K562 (cell line): ENCODE results near the gene C10orf105.

Experiments used
- KLF13 ChIP-seq: fragments of 450-650 bp; IDR thresholded peaks from 2 replicates; pipeline ENCODE4 v1.6.1; 2016; ENCODE audit warnings: missing genetic modification characterization, low read depth, mild to moderate bottlenecking, missing compliant biosample characterization, moderate library complexity, borderline replicate concordance
- KLF16 ChIP-seq: IDR thresholded peaks from 2 replicates; pipeline ENCODE4 v1.6.1; 2016; ENCODE audit warnings: antibody characterized with exemption
- MYC ChIP-seq, 2 experiments: fragments of 250-450 bp in 1 of 2; sonication (Bioruptor Pico) in 1 of 2; IDR thresholded peaks; 2 replicates each; pipeline versions ENCODE4 v1.5.1 to v1.6.1; 2012 to 2021; ENCODE audit warnings: low read depth in 2 of 2, borderline replicate concordance in 1 of 2, improper control_type of control experiment in 1 of 2, low read length in 1 of 2, mild to moderate bottlenecking in 1 of 2, moderate library complexity in 1 of 2
- SETDB1 ChIP-seq: IDR thresholded peaks from one replicate; pipeline ENCODE4 v1.6.1; 2012; ENCODE audit warnings: low read length, control low read depth, inconsistent platforms
- YY1 ChIP-seq, 3 experiments: IDR thresholded peaks; 2 replicates each; pipeline ENCODE4 v1.6.1; 2011; ENCODE audit warnings: low read length in 2 of 3, mild to moderate bottlenecking in 2 of 3, moderate library complexity in 2 of 3, borderline replicate concordance in 1 of 3, control low read depth in 1 of 3, low read depth in 1 of 3; ENCODE audit not compliant: insufficient read depth in 3 of 3, insufficient replicate concordance in 2 of 3, control insufficient read depth in 1 of 3, insufficient read length in 1 of 3; ENCODE audit errors: extremely low read depth in 1 of 3
- ZC3H4 ChIP-seq: sonication (generic); formaldehyde crosslinking; IDR thresholded peaks from 2 replicates; pipeline ENCODE4 v1.9.0; 2021; ENCODE audit warnings: missing genetic modification reagents, borderline replicate concordance
- ZNF217 ChIP-seq: sonication (generic); formaldehyde crosslinking; IDR thresholded peaks from 2 replicates; pipeline ENCODE4 v1.8.0; 2022; ENCODE audit warnings: mild to moderate bottlenecking, missing genetic modification reagents
- TF ChIP-seq, protein P1 (sequence below), 3 experiments: IDR thresholded peaks in 2 of 3; conservative IDR thresholded peaks in 1 of 3; 2 replicates each; pipeline ENCODE4 v1.5.1; 2011 to 2012; ENCODE audit warnings: low read length in 3 of 3, mild to moderate bottlenecking in 3 of 3, control low read depth in 2 of 3, improper control_type of control experiment in 1 of 3, inconsistent platforms in 1 of 3, low read depth in 1 of 3, mixed read lengths in 1 of 3, moderate library complexity in 1 of 3; ENCODE audit not compliant: insufficient read depth in 2 of 3
- TF ChIP-seq, protein P2 (sequence below): fragments of 450-650 bp; IDR thresholded peaks from 2 replicates; pipeline ENCODE4 v1.7.1; 2018; ENCODE audit warnings: mild to moderate bottlenecking, low read depth; ENCODE audit not compliant: partially characterized antibody

DNA sequence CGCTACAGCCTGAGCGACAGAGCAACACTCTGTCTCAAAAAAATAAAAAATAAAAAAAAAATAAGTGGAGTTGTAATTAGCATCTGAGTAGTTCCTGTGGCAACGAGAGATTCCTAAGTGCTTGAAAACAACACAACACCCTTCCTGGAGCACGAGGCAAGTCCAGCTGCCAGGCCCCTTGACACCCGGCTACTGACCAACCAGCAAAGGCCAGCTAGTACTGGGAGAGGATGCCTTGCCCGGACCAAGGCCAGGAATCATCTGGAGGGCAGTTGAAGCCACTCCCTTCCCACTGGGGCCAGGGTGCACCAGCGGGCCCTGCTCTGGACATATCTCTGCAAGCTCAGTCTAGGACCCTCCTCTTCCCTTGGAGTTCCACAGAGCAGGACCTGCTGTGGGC is 536 bp downstream of the C10orf105 start:
- TF ChIP-seq KLF13 (tag): no peak
- TF ChIP-seq KLF16: no peak
- no peak for TF ChIP-seq SETDB1
- TF ChIP-seq MYC (IDR thresholded peaks at IDR 0.05; ENCODE audit: low read depth, low read length): no peak
- no peak for TF ChIP-seq MYC (CRISPR knock-in tag; IDR thresholded peaks at IDR 0.05; ENCODE audit: borderline replicate concordance, low read depth)
- TF ChIP-seq, protein P1, sequence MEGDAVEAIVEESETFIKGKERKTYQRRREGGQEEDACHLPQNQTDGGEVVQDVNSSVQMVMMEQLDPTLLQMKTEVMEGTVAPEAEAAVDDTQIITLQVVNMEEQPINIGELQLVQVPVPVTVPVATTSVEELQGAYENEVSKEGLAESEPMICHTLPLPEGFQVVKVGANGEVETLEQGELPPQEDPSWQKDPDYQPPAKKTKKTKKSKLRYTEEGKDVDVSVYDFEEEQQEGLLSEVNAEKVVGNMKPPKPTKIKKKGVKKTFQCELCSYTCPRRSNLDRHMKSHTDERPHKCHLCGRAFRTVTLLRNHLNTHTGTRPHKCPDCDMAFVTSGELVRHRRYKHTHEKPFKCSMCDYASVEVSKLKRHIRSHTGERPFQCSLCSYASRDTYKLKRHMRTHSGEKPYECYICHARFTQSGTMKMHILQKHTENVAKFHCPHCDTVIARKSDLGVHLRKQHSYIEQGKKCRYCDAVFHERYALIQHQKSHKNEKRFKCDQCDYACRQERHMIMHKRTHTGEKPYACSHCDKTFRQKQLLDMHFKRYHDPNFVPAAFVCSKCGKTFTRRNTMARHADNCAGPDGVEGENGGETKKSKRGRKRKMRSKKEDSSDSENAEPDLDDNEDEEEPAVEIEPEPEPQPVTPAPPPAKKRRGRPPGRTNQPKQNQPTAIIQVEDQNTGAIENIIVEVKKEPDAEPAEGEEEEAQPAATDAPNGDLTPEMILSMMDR (IDR thresholded peaks at IDR 0.05 in 2 of 3, conservative IDR thresholded peaks at IDR 0.05 in 1 of 3; ENCODE audit: insufficient read depth in 2 of 3, low read depth in 1 of 3, low read length in 3 of 3): no peak
- TF ChIP-seq ZC3H4 (CRISPR knock-in tag): no peak
- no peak for TF ChIP-seq YY1 (IDR thresholded peaks at IDR 0.05; ENCODE audit: borderline replicate concordance in 1 of 3, control insufficient read depth in 1 of 3, extremely low read depth in 1 of 3, insufficient read depth in 3 of 3, insufficient read length in 1 of 3, insufficient replicate concordance in 2 of 3, low read depth in 1 of 3, low read length in 2 of 3)
- TF ChIP-seq, protein P2, sequence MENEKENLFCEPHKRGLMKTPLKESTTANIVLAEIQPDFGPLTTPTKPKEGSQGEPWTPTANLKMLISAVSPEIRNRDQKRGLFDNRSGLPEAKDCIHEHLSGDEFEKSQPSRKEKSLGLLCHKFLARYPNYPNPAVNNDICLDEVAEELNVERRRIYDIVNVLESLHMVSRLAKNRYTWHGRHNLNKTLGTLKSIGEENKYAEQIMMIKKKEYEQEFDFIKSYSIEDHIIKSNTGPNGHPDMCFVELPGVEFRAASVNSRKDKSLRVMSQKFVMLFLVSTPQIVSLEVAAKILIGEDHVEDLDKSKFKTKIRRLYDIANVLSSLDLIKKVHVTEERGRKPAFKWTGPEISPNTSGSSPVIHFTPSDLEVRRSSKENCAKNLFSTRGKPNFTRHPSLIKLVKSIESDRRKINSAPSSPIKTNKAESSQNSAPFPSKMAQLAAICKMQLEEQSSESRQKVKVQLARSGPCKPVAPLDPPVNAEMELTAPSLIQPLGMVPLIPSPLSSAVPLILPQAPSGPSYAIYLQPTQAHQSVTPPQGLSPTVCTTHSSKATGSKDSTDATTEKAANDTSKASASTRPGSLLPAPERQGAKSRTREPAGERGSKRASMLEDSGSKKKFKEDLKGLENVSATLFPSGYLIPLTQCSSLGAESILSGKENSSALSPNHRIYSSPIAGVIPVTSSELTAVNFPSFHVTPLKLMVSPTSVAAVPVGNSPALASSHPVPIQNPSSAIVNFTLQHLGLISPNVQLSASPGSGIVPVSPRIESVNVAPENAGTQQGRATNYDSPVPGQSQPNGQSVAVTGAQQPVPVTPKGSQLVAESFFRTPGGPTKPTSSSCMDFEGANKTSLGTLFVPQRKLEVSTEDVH: no peak
- no peak for TF ChIP-seq ZNF217
